Stimulated activated CD8-positive, alpha-beta memory T cell treated with anti-CD3 and anti-CD28 coated beads, Interleukin-12 subunit alpha, Interleukin-12 subunit beta, amount 100 ng/mL, for 1 hour (primary cell): ENCODE results near the gene COX6A1.
A peak's percentile ranks its signal among the peaks of the same experiment; 100 is the strongest.
"Not testable (repeated sequence)": the region's sequence is repeated elsewhere in the genome, so short reads cannot be mapped to it uniquely, and the experiment has no call there.

Source experiments
- DNase-seq: peaks from one replicate; pipeline ENCODE4 v3.0.0-alpha.2; 2020; ENCODE audit warnings: low read depth

Gene COX6A1

GRCh38 chr12:120428597-120429229 lies 9.2 kb upstream of the COX6A1 start:
- no peak for DNase-seq

GRCh38 chr12:120429368-120429767 lies 8.5 kb upstream of the COX6A1 start:
- DNase-seq: no peak

- no peak for DNase-seq
These were observed 5.0 kb upstream of the COX6A1 start for GRCh38 chr12:120432772-120433525.

- no peak for DNase-seq
These were observed 734 bp downstream of the COX6A1 start for GRCh38 chr12:120438495-120439198.

- DNase-seq: peak; percentile 60
These were observed 1.8 kb downstream of the COX6A1 start for GRCh38 chr12:120439646-120440247.

- no peak for DNase-seq
These were observed 6.8 kb downstream of the COX6A1 start for GRCh38 chr12:120444676-120445075.

- peak; percentile 77 for DNase-seq
These were observed 8.3 kb downstream of the COX6A1 start, which contains the start of the genes GATC and TRIAP1 for GRCh38 chr12:120445911-120446843. GATC (plus strand) TSS chr12:120446444; CDS start chr12:120446481, 37 bp downstream. TRIAP1 (minus strand) TSS chr12:120446384; CDS start chr12:120446372, 12 bp downstream.

GRCh38 chr12:120446844-120447178 lies 8.9 kb downstream of the COX6A1 start:
- not testable (repeated sequence) for DNase-seq

GRCh38 chr12:120447992-120448391 lies 10.1 kb downstream of the COX6A1 start:
- DNase-seq: no peak

- DNase-seq: not testable (repeated sequence)
These were observed 14.6 kb downstream of the COX6A1 start for GRCh38 chr12:120452524-120452923.

GRCh38 chr12:120453060-120453750 lies 15.3 kb downstream of the COX6A1 start:
- no peak for DNase-seq

- DNase-seq: no peak
These were observed 16.1 kb downstream of the COX6A1 start for GRCh38 chr12:120453977-120454376.

- DNase-seq: no peak
These were observed 17.4 kb downstream of the COX6A1 start for GRCh38 chr12:120455302-120455701.

GRCh38 chr12:120457133-120457532 lies 19.2 kb downstream of the COX6A1 start:
- DNase-seq: no peak

GRCh38 chr12:120460157-120460556 lies 22.2 kb downstream of the COX6A1 start:
- no peak for DNase-seq

- DNase-seq: no peak
These were observed 24.3 kb downstream of the COX6A1 start for GRCh38 chr12:120462099-120462640.

- DNase-seq: no peak
These were observed 25.8 kb downstream of the COX6A1 start for GRCh38 chr12:120463712-120464111.

- DNase-seq: no peak
These were observed 27.8 kb downstream of the COX6A1 start for GRCh38 chr12:120465756-120466155.

- DNase-seq: no peak
These were observed 28.8 kb downstream of the COX6A1 start for GRCh38 chr12:120466560-120467315.

- DNase-seq: no peak
These were observed 29.5 kb downstream of the COX6A1 start for GRCh38 chr12:120467439-120467838.
